ENCODE measurements around the gene ZNF891.

ZNF891 gene

DNA sequence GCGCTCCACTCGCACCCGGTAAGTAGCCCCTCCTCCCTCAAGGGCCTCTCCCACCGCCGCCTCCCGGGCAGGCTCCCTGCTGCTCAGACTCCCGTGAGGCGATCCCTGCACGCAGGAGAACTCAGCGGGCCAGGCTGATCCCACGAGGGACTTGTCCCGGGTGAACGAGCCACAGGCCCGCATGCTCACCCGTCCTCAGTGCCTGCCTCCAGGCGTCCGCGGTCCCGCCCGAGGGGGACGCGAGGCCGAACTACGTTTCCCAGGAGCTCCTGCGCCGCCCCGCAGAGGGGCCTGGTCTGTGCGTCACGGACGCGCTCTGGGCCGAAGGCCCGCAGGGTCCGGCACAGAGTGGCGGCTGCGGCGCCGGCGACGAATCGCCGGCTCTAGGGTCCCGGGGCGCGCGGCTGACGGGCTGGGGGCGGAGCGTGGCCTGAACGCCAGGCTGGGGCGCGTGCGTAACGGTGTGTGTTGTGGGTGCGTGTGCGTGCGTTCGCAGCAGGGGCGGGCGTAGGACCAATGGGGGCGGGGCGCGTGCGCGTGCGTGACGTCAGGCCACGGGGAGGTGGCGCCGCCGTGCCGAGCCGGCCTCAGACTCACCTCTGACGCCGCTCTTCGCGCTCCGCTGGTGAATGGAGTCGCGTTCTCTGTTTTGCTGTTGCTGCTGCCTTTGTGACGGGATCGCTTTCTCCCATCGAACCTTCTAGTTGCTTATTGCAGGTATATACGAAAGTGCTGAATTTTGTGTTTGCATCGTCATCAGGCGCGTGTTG lies at the start of gene ZNF891, which contains the start of gene ZNF10:
ZNF891 (minus strand) TSS at position 237 of the 770 bp plus-strand sequence. CDS start 8,356 bp downstream, outside the sequence.
ZNF10 (plus strand) TSS at position 590 of the 770 bp plus-strand sequence. CDS start 13,866 bp downstream, outside the sequence.
- peak; percentile 74 to 97 (median 93) for DNase-seq

DNA sequence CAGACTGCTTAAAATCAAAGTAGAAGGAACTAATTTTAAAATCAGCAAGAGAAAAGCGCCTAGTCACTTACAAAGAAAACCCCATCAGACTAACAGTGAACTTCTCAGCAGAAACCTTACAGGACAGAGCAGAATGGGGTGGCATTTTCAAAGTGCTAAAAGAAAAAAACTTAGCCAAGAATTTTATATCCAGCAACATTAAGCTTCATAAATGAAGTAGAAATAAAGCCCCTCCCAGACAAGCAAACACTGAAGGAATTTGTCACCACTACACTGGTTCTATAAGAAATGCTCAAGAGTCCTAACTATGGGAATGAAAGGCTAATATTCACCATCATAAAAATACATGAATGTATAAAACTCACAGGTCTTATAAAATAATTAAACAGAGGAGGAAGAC lies 44.8 kb upstream of the ZNF891 start:
- no peak for DNase-seq

- no peak for DNase-seq
Measured at GRCh38 chr12:133172491-133172890, 42.4 kb upstream of the ZNF891 start.

- DNase-seq, result no peak
Measured at GRCh38 chr12:133165776-133166175, 35.7 kb upstream of the ZNF891 start.

GRCh38 chr12:133156125-133156690 lies 26.1 kb upstream of the ZNF891 start:
- no peak for DNase-seq

DNA sequence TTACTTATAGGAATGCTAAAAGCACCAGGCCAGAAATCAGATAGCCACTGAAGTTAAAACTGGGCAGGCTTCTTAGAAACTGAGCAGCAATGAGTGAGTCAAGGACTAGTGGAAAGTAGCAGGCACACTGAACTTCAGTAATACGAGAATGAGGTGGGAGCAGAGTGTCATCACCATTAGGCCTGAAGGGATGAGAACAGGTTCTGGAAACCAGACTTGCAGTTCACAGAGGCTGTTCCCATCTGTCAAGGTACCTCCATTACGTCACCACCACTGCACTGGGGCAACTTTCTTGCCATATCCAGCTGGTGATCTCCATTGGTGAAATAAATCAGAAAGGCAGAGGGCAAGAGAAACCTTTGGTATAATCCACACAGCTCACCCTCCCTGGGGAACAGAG lies 15.9 kb upstream of the ZNF891 start:
- DNase-seq, result no peak

- no peak for DNase-seq
Measured at GRCh38 chr12:133135747-133136146, 5.7 kb upstream of the ZNF891 start.

GRCh38 chr12:133130808-133131128 lies 694 bp upstream of the ZNF891 start:
- DNase-seq, result peak in 30 of 51 donors; percentile 8 to 71 (median 35)

GRCh38 chr12:133129368-133130037 lies 571 bp downstream of the ZNF891 start:
- DNase-seq, result peak in 1 of 51 donors; percentile 0

GRCh38 chr12:133124674-133125073 lies 5.4 kb downstream of the ZNF891 start:
- DNase-seq, result no peak

- no peak for DNase-seq
Measured at GRCh38 chr12:133120385-133121191, 9.5 kb downstream of the ZNF891 start.

- DNase-seq, result no peak
Measured at GRCh38 chr12:133108150-133108549, 21.9 kb downstream of the ZNF891 start.

GRCh38 chr12:133107121-133107520 lies 23.0 kb downstream of the ZNF891 start:
- DNase-seq, result no peak

- no peak for DNase-seq
Measured at GRCh38 chr12:133106253-133106652, 23.8 kb downstream of the ZNF891 start.

DNA sequence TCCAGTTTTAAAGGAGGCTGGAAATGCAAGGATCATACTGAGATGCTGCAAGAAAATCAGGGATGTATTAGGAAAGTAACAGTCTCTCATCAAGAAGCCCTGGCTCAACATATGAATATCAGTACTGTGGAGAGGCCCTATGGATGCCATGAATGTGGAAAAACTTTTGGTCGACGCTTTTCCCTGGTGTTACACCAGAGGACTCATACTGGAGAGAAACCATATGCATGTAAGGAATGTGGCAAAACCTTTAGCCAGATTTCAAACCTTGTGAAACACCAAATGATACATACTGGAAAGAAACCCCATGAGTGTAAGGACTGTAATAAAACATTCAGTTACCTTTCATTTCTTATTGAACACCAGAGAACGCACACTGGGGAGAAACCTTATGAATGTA lies 24.5 kb downstream of the ZNF891 start:
- no peak for DNase-seq

- DNase-seq, result no peak
Measured at GRCh38 chr12:133083345-133083744, 46.7 kb downstream of the ZNF891 start.

GRCh38 chr12:133081159-133081780 lies 48.8 kb downstream of the ZNF891 start:
- DNase-seq, result peak in 1 of 51 donors; percentile 6

- peak; percentile 88 to 100 (median 98) for DNase-seq
Measured at GRCh38 chr12:133080368-133081158, 49.5 kb downstream of the ZNF891 start, which contains the start of gene ZNF140. Gene ZNF140, plus strand, starts transcription at chr12:133080923. Its CDS starts 398 bp downstream, at chr12:133081321.

GRCh38 chr12:133080026-133080367 lies 50.1 kb downstream of the ZNF891 start:
- peak in 49 of 51 donors; percentile 88 to 100 (median 98) for DNase-seq

DNA sequence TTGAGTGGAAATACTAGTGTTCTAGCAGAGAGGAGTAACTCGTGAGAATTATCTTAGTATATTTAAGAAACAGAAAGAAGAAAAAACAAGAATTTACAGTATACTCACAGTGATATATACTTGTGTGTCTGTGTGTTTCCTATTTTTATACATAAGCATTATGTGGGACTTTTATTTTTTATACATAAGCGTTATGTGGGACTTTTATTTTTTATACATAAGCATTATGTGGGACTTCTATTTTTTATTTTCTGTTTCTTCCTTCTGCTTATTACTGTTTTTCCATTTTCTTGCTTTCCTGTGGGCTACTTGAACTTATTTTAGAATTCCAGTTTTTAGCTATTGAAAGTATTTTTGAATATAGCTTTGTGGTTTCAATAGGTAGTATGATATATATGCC lies 56.2 kb downstream of the ZNF891 start:
- no peak for DNase-seq

All from hypothalamus (tissue), 51 donors.